Esophagus muscularis mucosa (tissue), 4 donors: ENCODE data around the gene NDUFAF2. TPM values are rescaled to one million over a fixed set of nuclear protein-coding genes. Genes with fewer than 3 reads are reported as not detected.
A peak's percentile ranks its signal among the peaks of the same experiment; 100 is the strongest.

Experiments used
- DNase-seq: peaks from one replicate; pipeline ENCODE4 v3.0.0-alpha.2; 2017; ENCODE audit errors: extremely low spot score
- H3K27ac ChIP-seq, 4 donors: fragments of 200-600 bp; sonication (generic); replicated peaks in 1 of 4; 1 replicate in 3 of 4; 2 replicates in 1 of 4; pipeline ENCODE4 v1.5.1; 2016 to 2019; ENCODE audit warnings: mild to moderate bottlenecking in 1 of 4
- H3K27me3 ChIP-seq, 4 donors: fragments of 200-600 bp; sonication (generic); one replicate each; pipeline versions ENCODE4 v1.5.1 to v1.6.0; 2016 to 2019
- H3K36me3 ChIP-seq, 4 donors: fragments of 200-600 bp; sonication (generic); one replicate each; pipeline ENCODE4 v1.5.1; 2016 to 2019
- H3K4me1 ChIP-seq, 4 donors: fragments of 200-600 bp; sonication (generic); one replicate each; pipeline ENCODE4 v1.5.1; 2016 to 2019
- H3K4me3 ChIP-seq, 4 donors: fragments of 200-600 bp; sonication (generic); 1 replicate in 2 of 4; 2 replicates in 2 of 4; pipeline ENCODE4 v1.5.1; 2016 to 2019; ENCODE audit warnings: mild to moderate bottlenecking in 4 of 4, moderate library complexity in 1 of 4
- H3K9me3 ChIP-seq, 4 donors: fragments of 200-600 bp; sonication (generic); 1 replicate in 3 of 4; 2 replicates in 1 of 4; pipeline ENCODE4 v1.5.1; 2016 to 2019
- EP300 ChIP-seq: sonication (generic); formaldehyde crosslinking; IDR thresholded peaks from one replicate; pipeline ENCODE4 v1.6.1; 2017; ENCODE audit warnings: antibody characterized with exemption
- POLR2A ChIP-seq: fragments of 450-650 bp; IDR thresholded peaks from one replicate; pipeline ENCODE4 v1.6.1; 2017; ENCODE audit warnings: antibody characterized with exemption, moderate library complexity, mild to moderate bottlenecking, low read depth
- POLR2AphosphoS5 ChIP-seq, 2 donors: sonication (generic); formaldehyde crosslinking; IDR thresholded peaks; one replicate each; pipeline ENCODE4 v1.6.1; 2017; ENCODE audit warnings: antibody characterized with exemption in 2 of 2
- WGBS: methylation state at CpG from one replicate; pipeline ENCODE4 v1.1.5; 2018; 5-methylcytosine and 5-hydroxymethylcytosine counted together
- intact Hi-C: fragments of 100-400 bp; cut with DNase I; formaldehyde crosslinking; loops from one replicate; pipeline ENCODE4 v1.15.1; 2023
- total RNA-seq, 4 donors: library from RNA; depleted of rRNA; stranded (reverse); fragments of >200 nt; gene quantifications; one replicate each; pipeline versions ENCODE4 v1.1.0 to v1.2.1, GENCODE V29; 2016
- TF ChIP-seq, protein P1 (sequence below), 3 experiments: fragments of 200-600 bp in 2 of 3; fragments of 450-650 bp in 1 of 3; sonication (generic) in 2 of 3; IDR thresholded peaks; one replicate each; pipeline ENCODE4 v1.5.1; 2017 to 2019; ENCODE audit warnings: antibody characterized with exemption in 3 of 3, mild to moderate bottlenecking in 2 of 3, moderate library complexity in 1 of 3

The NDUFAF2 gene
- total RNA-seq, 4 donors from 2014 or later: 29.4 to 42.8 (median 39.6) TPM

DNA sequence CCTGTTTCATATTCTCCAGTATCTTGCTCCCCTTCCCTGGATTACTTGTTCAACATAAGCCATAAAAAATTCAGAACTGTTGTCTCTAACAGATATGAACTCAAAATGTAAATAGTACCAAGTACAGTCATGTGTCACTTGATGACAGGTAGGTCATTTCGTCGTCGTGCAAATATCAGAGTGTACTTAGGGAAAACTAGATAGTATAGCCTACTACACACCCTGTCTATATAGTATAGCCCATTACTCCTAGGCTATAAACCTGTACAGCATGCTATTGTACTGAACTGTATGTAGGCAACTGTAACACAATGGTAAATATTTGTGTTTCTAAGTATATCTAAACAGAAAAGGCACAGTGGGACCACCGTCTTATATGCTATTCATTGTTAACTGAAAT lies 178.1 kb downstream of the NDUFAF2 start:
- no peak overlapping the region for H3K4me3 ChIP-seq
- TF ChIP-seq, protein P1, sequence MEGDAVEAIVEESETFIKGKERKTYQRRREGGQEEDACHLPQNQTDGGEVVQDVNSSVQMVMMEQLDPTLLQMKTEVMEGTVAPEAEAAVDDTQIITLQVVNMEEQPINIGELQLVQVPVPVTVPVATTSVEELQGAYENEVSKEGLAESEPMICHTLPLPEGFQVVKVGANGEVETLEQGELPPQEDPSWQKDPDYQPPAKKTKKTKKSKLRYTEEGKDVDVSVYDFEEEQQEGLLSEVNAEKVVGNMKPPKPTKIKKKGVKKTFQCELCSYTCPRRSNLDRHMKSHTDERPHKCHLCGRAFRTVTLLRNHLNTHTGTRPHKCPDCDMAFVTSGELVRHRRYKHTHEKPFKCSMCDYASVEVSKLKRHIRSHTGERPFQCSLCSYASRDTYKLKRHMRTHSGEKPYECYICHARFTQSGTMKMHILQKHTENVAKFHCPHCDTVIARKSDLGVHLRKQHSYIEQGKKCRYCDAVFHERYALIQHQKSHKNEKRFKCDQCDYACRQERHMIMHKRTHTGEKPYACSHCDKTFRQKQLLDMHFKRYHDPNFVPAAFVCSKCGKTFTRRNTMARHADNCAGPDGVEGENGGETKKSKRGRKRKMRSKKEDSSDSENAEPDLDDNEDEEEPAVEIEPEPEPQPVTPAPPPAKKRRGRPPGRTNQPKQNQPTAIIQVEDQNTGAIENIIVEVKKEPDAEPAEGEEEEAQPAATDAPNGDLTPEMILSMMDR (IDR thresholded peaks at IDR 0.05): no peak
- TF ChIP-seq POLR2AphosphoS5 (IDR thresholded peaks at IDR 0.05) (no peak), EP300 (no peak), POLR2A (no peak)
- no peaks in the 10 kb centered on the region for H3K9me3 ChIP-seq
- H3K27me3 ChIP-seq: no peaks in the 10 kb centered on the region
- H3K36me3 ChIP-seq: no peaks in the 10 kb centered on the region
- H3K4me1 ChIP-seq: no peaks in the 10 kb centered on the region
- no peak for DNase-seq
- 97% methylated on average over 4 of the region's 4 CpGs for WGBS
- intact Hi-C loops: no loop called here
- H3K27ac ChIP-seq: no peak overlapping the region

DNA sequence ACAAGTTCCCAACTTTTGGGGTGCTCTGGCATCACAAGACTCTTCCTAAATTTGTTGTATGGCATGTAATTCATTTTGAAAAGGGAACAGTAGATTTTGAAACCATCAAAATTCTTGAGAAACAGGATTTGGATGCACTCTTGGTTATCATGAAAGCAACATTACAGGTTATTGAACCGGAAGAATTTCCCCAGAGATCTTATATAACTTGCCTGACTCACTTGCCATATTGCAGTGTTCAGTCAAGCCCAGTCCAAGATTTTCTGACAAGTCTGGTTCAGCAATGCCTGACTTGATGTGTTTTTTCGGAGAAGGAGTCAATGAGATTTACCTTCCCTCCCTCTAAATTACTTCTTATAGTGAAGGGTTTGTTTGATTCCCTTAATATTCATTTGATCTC lies 185.3 kb downstream of the NDUFAF2 start:
- TF ChIP-seq, protein P1 (IDR thresholded peaks at IDR 0.05): no peak
- TF ChIP-seq POLR2A (no peak), POLR2AphosphoS5 (IDR thresholded peaks at IDR 0.05) (no peak), EP300 (no peak)
- no peak overlapping the region for H3K27ac ChIP-seq
- H3K36me3 ChIP-seq: no peaks in the 10 kb centered on the region
- no peaks in the 10 kb centered on the region for H3K27me3 ChIP-seq
- intact Hi-C loops: no loop called here
- WGBS: 94% methylated on average over 2 of the region's 2 CpGs
- H3K9me3 ChIP-seq: no peaks in the 10 kb centered on the region
- H3K4me3 ChIP-seq: no peak overlapping the region
- H3K4me1 ChIP-seq: no peaks in the 10 kb centered on the region
- no peak for DNase-seq

DNA sequence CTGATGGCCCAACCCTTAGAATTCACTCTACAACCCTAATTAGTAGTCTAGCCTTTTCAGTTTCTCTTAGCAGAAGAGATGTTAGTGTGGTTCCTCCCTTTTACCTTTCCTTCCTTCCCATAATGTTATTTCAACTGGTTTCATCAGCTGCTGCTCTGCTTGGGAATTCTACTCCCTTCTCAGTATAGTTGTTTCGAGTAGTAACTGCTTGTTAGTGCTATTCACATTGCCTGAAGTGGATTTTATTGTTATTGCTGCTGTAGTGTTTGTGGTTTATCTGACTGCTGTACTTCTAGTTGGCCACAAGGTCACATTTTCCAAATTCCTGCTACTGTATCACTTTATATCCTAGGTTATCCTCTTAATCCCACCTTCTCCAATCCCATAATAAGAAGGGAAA lies 187.6 kb downstream of the NDUFAF2 start:
- no peak for DNase-seq
- WGBS: 92% methylated on average over 1 of the region's 1 CpG
- H3K9me3 ChIP-seq: no peaks in the 10 kb centered on the region
- intact Hi-C loops: no loop called here
- H3K27me3 ChIP-seq: no peaks in the 10 kb centered on the region
- H3K4me1 ChIP-seq: no peaks in the 10 kb centered on the region
- no peaks in the 10 kb centered on the region for H3K36me3 ChIP-seq
- no peak overlapping the region for H3K4me3 ChIP-seq
- TF ChIP-seq EP300 (no peak), POLR2AphosphoS5 (IDR thresholded peaks at IDR 0.05) (no peak), POLR2A (no peak)
- TF ChIP-seq, protein P1 (IDR thresholded peaks at IDR 0.05): no peak
- no peak overlapping the region for H3K27ac ChIP-seq

DNA sequence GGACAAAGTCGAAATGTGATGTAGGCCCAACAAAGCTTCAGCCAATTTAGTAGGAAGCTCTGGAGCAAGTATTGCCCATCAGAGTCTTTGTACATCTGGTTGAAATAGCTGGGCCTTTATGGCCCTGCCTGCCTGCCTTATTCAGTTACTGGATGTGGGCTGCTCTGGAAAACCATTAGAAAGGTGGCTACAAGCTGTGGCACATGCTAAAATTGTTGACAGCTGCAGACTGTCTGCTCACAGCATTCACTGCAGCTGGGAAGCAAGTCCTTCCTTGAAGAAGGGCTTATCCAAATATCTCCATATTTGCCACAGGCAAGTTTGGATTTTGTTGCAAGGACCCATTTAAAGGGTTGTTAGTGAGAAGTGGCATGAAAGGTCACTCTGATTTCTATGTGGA lies 192.8 kb downstream of the NDUFAF2 start:
- Histone ChIP-seq H3K4me1 (no peaks in the 10 kb centered on the region), H3K9me3 (no peaks in the 10 kb centered on the region), H3K27ac (no peak overlapping the region), H3K27me3 (no peaks in the 10 kb centered on the region), H3K36me3 (no peaks in the 10 kb centered on the region), H3K4me3 (no peak overlapping the region)
- TF ChIP-seq, protein P1 (IDR thresholded peaks at IDR 0.05): no peak
- intact Hi-C loops: no loop called here
- no peak for DNase-seq
- WGBS: 100% methylated on average over 1 of the region's 1 CpG

DNA sequence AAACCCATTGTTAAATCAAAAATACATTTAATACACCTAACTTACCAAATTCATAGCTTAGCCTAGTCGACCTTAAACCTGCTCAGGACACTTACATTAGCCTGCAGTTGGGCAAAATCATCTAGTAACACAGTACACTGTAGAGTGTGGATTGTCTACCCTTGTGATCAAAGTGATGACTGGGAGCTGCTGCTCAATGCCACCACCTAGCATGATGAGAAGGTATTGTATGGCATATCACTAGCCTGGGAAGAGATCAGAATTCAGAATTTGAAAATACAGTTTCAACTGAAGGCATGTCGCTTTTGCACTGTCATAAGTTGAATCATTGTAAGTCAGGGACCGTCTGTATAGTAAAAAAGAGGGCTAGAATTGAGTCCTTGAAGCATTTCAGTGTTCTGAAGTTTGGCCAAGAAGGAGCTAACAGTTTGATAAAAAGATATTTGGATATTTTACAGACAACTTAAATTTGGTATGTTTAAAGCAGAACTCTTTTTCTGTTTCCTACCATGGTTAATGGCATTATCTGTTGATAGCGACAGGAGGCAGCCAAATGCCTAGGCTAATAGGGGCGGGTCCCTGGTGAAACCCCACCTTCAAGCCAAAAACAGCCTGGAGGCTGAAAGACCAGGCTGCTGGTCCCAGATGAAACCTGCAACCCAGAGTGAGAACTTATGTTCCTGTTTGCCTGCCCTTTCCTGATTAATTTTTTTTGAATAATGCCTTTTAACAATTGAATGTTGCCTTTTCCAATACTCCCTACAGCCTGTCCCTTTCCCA lies 194.3 kb downstream of the NDUFAF2 start:
- H3K4me1 ChIP-seq: no peaks in the 10 kb centered on the region
- TF ChIP-seq POLR2AphosphoS5 (IDR thresholded peaks at IDR 0.05) (no peak), POLR2A (no peak), EP300 (no peak)
- TF ChIP-seq, protein P1 (IDR thresholded peaks at IDR 0.05): peak in 1 of 3 experiments; percentile 11
- intact Hi-C loops: no loop called here

More for the DNA sequence above, 194.3 kb downstream of the NDUFAF2 start:
- no peak overlapping the region for H3K4me3 ChIP-seq
- no peak for DNase-seq
- WGBS: 87% methylated on average over 5 of the region's 5 CpGs
- no peaks in the 10 kb centered on the region for H3K9me3 ChIP-seq
- H3K27me3 ChIP-seq: no peaks in the 10 kb centered on the region
- no peak overlapping the region for H3K27ac ChIP-seq
- no peaks in the 10 kb centered on the region for H3K36me3 ChIP-seq
